GM23248 (cell line): ENCODE measurements around the gene PRRT2.

Experiments
- EZH2 ChIP-seq: fragments of 200-600 bp; sonication (generic); IDR thresholded peaks from 2 replicates; pipeline ENCODE4 v1.6.1; 2018; ENCODE audit warnings: antibody characterized with exemption, mild to moderate bottlenecking; ENCODE audit not compliant: insufficient read depth, poor library complexity, severe bottlenecking
- EZH2phosphoT487 ChIP-seq: fragments of 200-600 bp; sonication (generic); IDR thresholded peaks from 2 replicates; pipeline ENCODE4 v1.6.1; 2018; ENCODE audit warnings: antibody characterized with exemption, moderate library complexity, mild to moderate bottlenecking, low read depth; ENCODE audit not compliant: insufficient read depth

DNA sequence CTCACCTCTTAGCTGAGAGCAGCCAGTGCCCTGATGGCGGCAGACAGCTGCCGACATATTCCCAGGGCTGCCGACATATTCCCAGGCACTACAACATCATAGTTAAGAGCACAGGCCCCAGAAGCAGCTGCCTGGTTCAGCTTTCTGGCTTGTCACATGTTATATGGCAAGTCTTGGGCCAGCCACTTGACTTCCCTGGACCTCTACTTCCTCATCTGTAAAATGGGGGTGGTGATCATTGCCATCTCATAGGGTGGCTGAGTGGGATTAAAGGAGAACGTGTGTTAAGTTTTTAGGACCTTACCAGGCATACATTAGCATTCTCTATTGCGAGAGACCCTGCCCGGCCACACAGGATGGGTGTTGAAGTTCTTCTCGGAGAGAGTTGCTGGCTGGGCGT is 31.9 kb downstream of the PRRT2 start:
- TF ChIP-seq EZH2 (no peak), EZH2phosphoT487 (no peak)
